HG03457 (cell line): ENCODE data around the gene IRAK2.
"Not testable (repeated sequence)": the region's sequence is repeated elsewhere in the genome, so short reads cannot be mapped to it uniquely, and the experiment has no call there.

ENCODE experiments used
- ATAC-seq: cut with Tn5 transposase; IDR thresholded peaks from one replicate; pipeline ENCODE4 v1.9.1; 2021; ENCODE audit warnings: moderate number of reproducible peaks; ENCODE audit not compliant: unreplicated experiment

The IRAK2 gene

GRCh38 chr3:10158555-10158954 is 6.2 kb upstream of the IRAK2 start:
- ATAC-seq: not testable (repeated sequence)

GRCh38 chr3:10160346-10160745 is 4.4 kb upstream of the IRAK2 start:
- ATAC-seq: no peak

- ATAC-seq: no peak
Measured at GRCh38 chr3:10160925-10161324, 3.8 kb upstream of the IRAK2 start.

GRCh38 chr3:10162185-10162584 is 2.5 kb upstream of the IRAK2 start:
- ATAC-seq: no peak

- not testable (repeated sequence) for ATAC-seq
Measured at GRCh38 chr3:10164201-10164545, 546 bp upstream of the IRAK2 start.

GRCh38 chr3:10166213-10166604 is 1.5 kb downstream of the IRAK2 start:
- ATAC-seq: no peak

- no peak for ATAC-seq
Measured at GRCh38 chr3:10169000-10169496, 4.3 kb downstream of the IRAK2 start.

- no peak for ATAC-seq
Measured at GRCh38 chr3:10170915-10171478, 6.3 kb downstream of the IRAK2 start.

- ATAC-seq: no peak
Measured at GRCh38 chr3:10173095-10173925, 8.6 kb downstream of the IRAK2 start.

- no peak for ATAC-seq
Measured at GRCh38 chr3:10173926-10174435, 9.3 kb downstream of the IRAK2 start.

- ATAC-seq: not testable (repeated sequence)
Measured at GRCh38 chr3:10175334-10175733, 10.6 kb downstream of the IRAK2 start.

- not testable (repeated sequence) for ATAC-seq
Measured at GRCh38 chr3:10176150-10176549, 11.4 kb downstream of the IRAK2 start.

- ATAC-seq: no peak
Measured at GRCh38 chr3:10177737-10178136, 13.0 kb downstream of the IRAK2 start.

- ATAC-seq: no peak
Measured at GRCh38 chr3:10178892-10179291, 14.2 kb downstream of the IRAK2 start.

- no peak for ATAC-seq
Measured at GRCh38 chr3:10180289-10180688, 15.6 kb downstream of the IRAK2 start.

GRCh38 chr3:10180738-10181295 is 16.1 kb downstream of the IRAK2 start:
- no peak for ATAC-seq

- ATAC-seq: no peak
Measured at GRCh38 chr3:10182950-10183349, 18.2 kb downstream of the IRAK2 start.

- ATAC-seq: no peak
Measured at GRCh38 chr3:10184250-10184649, 19.5 kb downstream of the IRAK2 start.

- ATAC-seq: no peak
Measured at GRCh38 chr3:10185804-10186762, 21.4 kb downstream of the IRAK2 start.

GRCh38 chr3:10187290-10187876 is 22.7 kb downstream of the IRAK2 start:
- no peak for ATAC-seq
